Measurements from ENCODE around the gene TSPAN9. TPM values are rescaled to one million over a fixed set of nuclear protein-coding genes. Genes with fewer than 3 reads are reported as not detected.

The TSPAN9 gene
- polyA plus RNA-seq, 1 donor (not counting 4 experiments of a cell fraction or from before 2014, with no cell fraction given): 27.5 TPM

- Histone ChIP-seq H3K4me3 (ENCODE audit: control insufficient read depth in 2 of 3, extremely low read depth in 1 of 3, insufficient read depth in 2 of 3, low read depth in 1 of 3, low read length in 3 of 3) (no peak overlapping the region), H4K20me1 (ENCODE audit: control insufficient read depth, extremely low read depth, insufficient read depth, low read length) (no peaks in the 10 kb centered on the region), H3K79me2 (ENCODE audit: control insufficient read depth, insufficient read depth, low read length) (peaks cover 10% of the 10 kb centered on the region), H3K4me1 (ENCODE audit: control insufficient read depth, extremely low read depth, insufficient read depth, low read length) (peaks cover 40% of the 10 kb centered on the region), H3K4me2 (ENCODE audit: control insufficient read depth, extremely low read depth, insufficient read depth, low read depth, low read length) (no peak overlapping the region), H3K36me3 (ENCODE audit: control insufficient read depth in 2 of 2, extremely low read depth in 1 of 2, insufficient read depth in 2 of 2, low read length in 2 of 2) (peaks cover 0 to 3% of the 10 kb centered on the region in 2 experiments), H3K27me3 (ENCODE audit: control insufficient read depth, extremely low read depth, insufficient read depth, low read length) (no peaks in the 10 kb centered on the region), H3K9me3 (ENCODE audit: control insufficient read depth, low read depth, low read length) (no peaks in the 10 kb centered on the region), H3K9ac (ENCODE audit: control insufficient read depth, extremely low read depth, insufficient read depth, low read length) (no peak overlapping the region), H3K9me1 (ENCODE audit: control insufficient read depth, extremely low read depth, insufficient read depth, low read length) (peaks cover 3% of the 10 kb centered on the region), H2AFZ (ENCODE audit: control insufficient read depth, low read length) (no peak overlapping the region), H3K27ac (ENCODE audit: control insufficient read depth, insufficient read depth, low read length) (no peak overlapping the region)
- dilution Hi-C loops (cut with MboI; ENCODE audit: extremely low pct_ligation_motif_present, low sequenced_read_pairs): no loop called here
- TF ChIP-seq, protein P1, sequence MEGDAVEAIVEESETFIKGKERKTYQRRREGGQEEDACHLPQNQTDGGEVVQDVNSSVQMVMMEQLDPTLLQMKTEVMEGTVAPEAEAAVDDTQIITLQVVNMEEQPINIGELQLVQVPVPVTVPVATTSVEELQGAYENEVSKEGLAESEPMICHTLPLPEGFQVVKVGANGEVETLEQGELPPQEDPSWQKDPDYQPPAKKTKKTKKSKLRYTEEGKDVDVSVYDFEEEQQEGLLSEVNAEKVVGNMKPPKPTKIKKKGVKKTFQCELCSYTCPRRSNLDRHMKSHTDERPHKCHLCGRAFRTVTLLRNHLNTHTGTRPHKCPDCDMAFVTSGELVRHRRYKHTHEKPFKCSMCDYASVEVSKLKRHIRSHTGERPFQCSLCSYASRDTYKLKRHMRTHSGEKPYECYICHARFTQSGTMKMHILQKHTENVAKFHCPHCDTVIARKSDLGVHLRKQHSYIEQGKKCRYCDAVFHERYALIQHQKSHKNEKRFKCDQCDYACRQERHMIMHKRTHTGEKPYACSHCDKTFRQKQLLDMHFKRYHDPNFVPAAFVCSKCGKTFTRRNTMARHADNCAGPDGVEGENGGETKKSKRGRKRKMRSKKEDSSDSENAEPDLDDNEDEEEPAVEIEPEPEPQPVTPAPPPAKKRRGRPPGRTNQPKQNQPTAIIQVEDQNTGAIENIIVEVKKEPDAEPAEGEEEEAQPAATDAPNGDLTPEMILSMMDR (optimal IDR thresholded peaks at IDR 0.05 in 1 of 3, IDR thresholded peaks at IDR 0.05 in 1 of 3, conservative IDR thresholded peaks at IDR 0.05 in 1 of 3; ENCODE audit: extremely low read depth in 1 of 3, insufficient read depth in 2 of 3, low read length in 3 of 3): no peak
- no peak for TF ChIP-seq EZH2 (IDR thresholded peaks at IDR 0.05; ENCODE audit: low read length)
- DNase-seq (ENCODE audit: low read depth, low spot score): no peak
- FAIRE-seq: no peak
Measured at GRCh38 chr12:3106579-3106978, 29.4 kb downstream of the TSPAN9 start.

- Histone ChIP-seq H3K9me1 (ENCODE audit: control insufficient read depth, extremely low read depth, insufficient read depth, low read length) (peaks cover 3% of the 10 kb centered on the region), H3K9me3 (ENCODE audit: control insufficient read depth, low read depth, low read length) (no peaks in the 10 kb centered on the region), H4K20me1 (ENCODE audit: control insufficient read depth, extremely low read depth, insufficient read depth, low read length) (no peaks in the 10 kb centered on the region), H3K27ac (ENCODE audit: control insufficient read depth, insufficient read depth, low read length) (no peak overlapping the region), H3K4me2 (ENCODE audit: control insufficient read depth, extremely low read depth, insufficient read depth, low read depth, low read length) (no peak overlapping the region), H3K4me3 (ENCODE audit: control insufficient read depth in 2 of 3, extremely low read depth in 1 of 3, insufficient read depth in 2 of 3, low read depth in 1 of 3, low read length in 3 of 3) (no peak overlapping the region), H3K36me3 (ENCODE audit: control insufficient read depth in 2 of 2, extremely low read depth in 1 of 2, insufficient read depth in 2 of 2, low read length in 2 of 2) (peaks cover 0 to 3% of the 10 kb centered on the region in 2 experiments), H3K79me2 (ENCODE audit: control insufficient read depth, insufficient read depth, low read length) (peaks cover 10% of the 10 kb centered on the region), H3K4me1 (ENCODE audit: control insufficient read depth, extremely low read depth, insufficient read depth, low read length) (peaks cover 34% of the 10 kb centered on the region), H3K27me3 (ENCODE audit: control insufficient read depth, extremely low read depth, insufficient read depth, low read length) (no peaks in the 10 kb centered on the region), H2AFZ (ENCODE audit: control insufficient read depth, low read length) (no peak overlapping the region), H3K9ac (ENCODE audit: control insufficient read depth, extremely low read depth, insufficient read depth, low read length) (no peak overlapping the region)
- DNase-seq (ENCODE audit: low read depth, low spot score) (no peak), FAIRE-seq (no peak)
- TF ChIP-seq, protein P1 (optimal IDR thresholded peaks at IDR 0.05 in 1 of 3, IDR thresholded peaks at IDR 0.05 in 1 of 3, conservative IDR thresholded peaks at IDR 0.05 in 1 of 3; ENCODE audit: extremely low read depth in 1 of 3, insufficient read depth in 2 of 3, low read length in 3 of 3): peak in 1 of 3 experiments; percentile 8
- no peak for TF ChIP-seq EZH2 (IDR thresholded peaks at IDR 0.05; ENCODE audit: low read length)
- dilution Hi-C loops (cut with MboI; ENCODE audit: extremely low pct_ligation_motif_present, low sequenced_read_pairs): no loop called here
Measured at GRCh38 chr12:3107071-3107583, 29.9 kb downstream of the TSPAN9 start.
